ENCODE results near the gene CAPN5. TPM values are rescaled to one million over a fixed set of nuclear protein-coding genes. Genes with fewer than 3 reads are reported as not detected.

CAPN5 gene
- total RNA-seq, 3 donors from 2014 or later = 2.8 to 6.1 (median 3.6) TPM

DNA sequence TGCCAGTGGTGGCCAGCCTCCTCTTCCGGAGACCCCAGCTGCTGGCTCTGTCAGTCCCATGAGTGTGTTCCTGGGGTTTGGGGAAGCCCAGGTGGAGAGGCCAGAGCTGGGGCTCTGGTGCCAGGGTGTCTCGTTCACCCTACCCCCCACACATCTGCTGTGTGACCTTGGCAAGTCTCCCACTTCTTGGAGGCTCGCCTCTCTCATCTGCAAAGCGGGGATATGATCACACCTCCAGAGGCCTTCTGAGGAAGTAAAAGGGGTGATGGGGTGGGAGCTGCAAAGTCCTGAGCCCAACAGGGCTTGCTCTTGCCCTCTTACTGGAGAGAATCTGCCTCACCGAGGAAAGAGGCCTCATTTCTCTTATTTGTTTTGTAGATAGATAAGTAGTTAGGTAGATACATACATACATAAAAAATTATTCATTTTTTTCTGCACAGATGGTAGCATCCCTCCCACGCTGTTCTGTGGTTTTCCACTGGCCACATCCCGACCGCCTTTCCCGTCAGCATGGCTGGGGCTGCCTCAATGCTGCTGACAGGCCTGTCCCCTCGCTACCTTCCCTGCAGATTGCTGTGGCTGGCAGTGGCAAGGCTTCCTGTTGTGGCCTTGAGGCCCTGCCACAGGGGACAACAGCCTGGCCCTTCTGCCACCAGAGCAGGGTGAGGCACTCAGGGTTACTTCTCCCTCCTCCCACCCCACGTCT is 85.2 kb downstream of the CAPN5 start:
- H3K9me3 ChIP-seq = no peaks in the 10 kb centered on the region
- H3K27me3 ChIP-seq = no peaks in the 10 kb centered on the region
- no peak for DNase-seq (ENCODE audit: low spot score in 2 of 2)
- TF ChIP-seq, protein P1, sequence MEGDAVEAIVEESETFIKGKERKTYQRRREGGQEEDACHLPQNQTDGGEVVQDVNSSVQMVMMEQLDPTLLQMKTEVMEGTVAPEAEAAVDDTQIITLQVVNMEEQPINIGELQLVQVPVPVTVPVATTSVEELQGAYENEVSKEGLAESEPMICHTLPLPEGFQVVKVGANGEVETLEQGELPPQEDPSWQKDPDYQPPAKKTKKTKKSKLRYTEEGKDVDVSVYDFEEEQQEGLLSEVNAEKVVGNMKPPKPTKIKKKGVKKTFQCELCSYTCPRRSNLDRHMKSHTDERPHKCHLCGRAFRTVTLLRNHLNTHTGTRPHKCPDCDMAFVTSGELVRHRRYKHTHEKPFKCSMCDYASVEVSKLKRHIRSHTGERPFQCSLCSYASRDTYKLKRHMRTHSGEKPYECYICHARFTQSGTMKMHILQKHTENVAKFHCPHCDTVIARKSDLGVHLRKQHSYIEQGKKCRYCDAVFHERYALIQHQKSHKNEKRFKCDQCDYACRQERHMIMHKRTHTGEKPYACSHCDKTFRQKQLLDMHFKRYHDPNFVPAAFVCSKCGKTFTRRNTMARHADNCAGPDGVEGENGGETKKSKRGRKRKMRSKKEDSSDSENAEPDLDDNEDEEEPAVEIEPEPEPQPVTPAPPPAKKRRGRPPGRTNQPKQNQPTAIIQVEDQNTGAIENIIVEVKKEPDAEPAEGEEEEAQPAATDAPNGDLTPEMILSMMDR (IDR thresholded peaks at IDR 0.05) = no peak
- TF ChIP-seq POLR2AphosphoS5 (IDR thresholded peaks at IDR 0.05) (no peak), POLR2A (IDR thresholded peaks at IDR 0.05) (no peak)
- intact Hi-C loops (cut with DNase I; ENCODE audit: low total_unique reads) = no loop called here
- no peak overlapping the region for H3K4me3 ChIP-seq
- no peak overlapping the region for H3K27ac ChIP-seq
- no peaks in the 10 kb centered on the region for H3K36me3 ChIP-seq
- no peaks in the 10 kb centered on the region for H3K4me1 ChIP-seq

DNA sequence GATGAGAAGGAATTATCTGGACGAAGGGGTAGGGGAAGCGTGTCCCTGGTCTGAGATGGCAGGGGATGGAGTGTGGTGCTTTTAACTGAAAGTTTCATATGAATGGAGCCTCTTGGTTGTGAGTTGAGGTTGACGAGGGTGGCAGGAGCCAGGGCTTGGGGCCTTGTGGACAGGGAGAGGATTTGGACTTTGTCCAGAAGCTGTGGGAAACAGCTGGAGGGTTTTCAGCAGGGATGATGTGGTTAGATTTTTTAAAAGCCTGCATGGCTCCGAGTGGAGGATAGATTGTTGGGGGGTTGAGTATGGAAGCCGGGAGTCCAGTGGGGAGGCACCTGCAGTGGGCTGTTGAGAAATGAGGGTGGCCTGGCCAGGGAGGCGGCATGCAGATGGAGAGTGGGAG is 86.1 kb downstream of the CAPN5 start:
- TF ChIP-seq POLR2AphosphoS5 (IDR thresholded peaks at IDR 0.05) (no peak), POLR2A (IDR thresholded peaks at IDR 0.05) (no peak)
- TF ChIP-seq, protein P1 (IDR thresholded peaks at IDR 0.05) = no peak
- H3K9me3 ChIP-seq = no peaks in the 10 kb centered on the region
- no peaks in the 10 kb centered on the region for H3K27me3 ChIP-seq
- H3K36me3 ChIP-seq = no peaks in the 10 kb centered on the region
- DNase-seq (ENCODE audit: low spot score in 2 of 2) = no peak
- H3K4me3 ChIP-seq = no peak overlapping the region
- no peak overlapping the region for H3K27ac ChIP-seq
- intact Hi-C loops (cut with DNase I; ENCODE audit: low total_unique reads) = no loop called here
- H3K4me1 ChIP-seq = no peaks in the 10 kb centered on the region

DNA sequence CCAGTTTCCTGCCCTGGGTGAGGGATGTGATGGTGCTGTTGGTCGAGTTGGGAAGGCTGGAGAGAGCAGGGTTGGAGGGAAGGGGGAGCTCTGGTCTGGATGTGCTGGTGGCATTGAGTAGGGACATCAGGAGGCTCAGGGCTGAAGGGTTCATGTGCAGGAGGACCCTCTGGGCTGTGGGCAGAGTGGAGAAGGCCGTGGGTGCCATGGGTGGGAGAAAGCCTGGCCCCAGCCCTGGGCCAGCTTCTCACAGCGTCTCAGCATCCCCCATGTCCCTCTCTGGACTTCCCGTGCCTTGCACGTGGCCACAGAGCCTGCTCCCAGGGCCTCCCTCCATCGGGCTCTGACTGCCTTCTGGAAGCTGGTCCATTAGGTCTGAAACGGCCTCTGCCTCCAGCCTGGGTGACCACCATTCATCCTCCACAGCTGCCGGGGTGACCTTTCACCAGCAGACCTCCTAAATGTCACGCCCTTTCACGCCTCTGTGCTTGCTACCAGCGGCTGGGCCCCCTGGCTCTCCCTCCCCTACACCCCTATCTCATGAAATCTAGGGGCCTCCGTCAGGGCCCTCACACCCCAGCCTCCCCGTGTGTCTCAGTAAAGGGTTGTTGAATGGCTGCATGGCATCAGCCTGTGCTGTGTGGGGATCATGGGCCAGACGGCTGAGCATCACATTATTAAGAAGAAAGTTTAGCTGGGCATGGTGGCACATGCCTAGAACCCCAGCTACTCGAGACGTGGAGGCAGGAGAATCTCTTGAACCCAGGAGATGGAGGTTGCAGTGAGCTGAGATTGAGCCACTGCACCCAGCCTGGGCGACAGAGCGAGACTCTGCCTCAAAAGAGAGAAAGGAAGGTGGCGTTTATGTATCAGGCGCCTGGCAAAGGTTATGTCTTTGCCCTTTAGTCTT is 86.8 kb downstream of the CAPN5 start:
- Histone ChIP-seq H3K27ac (no peak overlapping the region), H3K4me1 (no peaks in the 10 kb centered on the region), H3K36me3 (no peaks in the 10 kb centered on the region), H3K4me3 (no peak overlapping the region), H3K27me3 (no peaks in the 10 kb centered on the region), H3K9me3 (no peaks in the 10 kb centered on the region)
- TF ChIP-seq, protein P1 (IDR thresholded peaks at IDR 0.05) = no peak
- TF ChIP-seq POLR2A (IDR thresholded peaks at IDR 0.05) = no peak
- no peak for TF ChIP-seq POLR2AphosphoS5 (IDR thresholded peaks at IDR 0.05)
- DNase-seq (ENCODE audit: low spot score in 2 of 2) = no peak
- intact Hi-C loops (cut with DNase I; ENCODE audit: low total_unique reads) = loop anchor here (1.0 kb wide), 1 partner anchor 47 kb away; no protein-coding TSS in a partner anchor

DNA sequence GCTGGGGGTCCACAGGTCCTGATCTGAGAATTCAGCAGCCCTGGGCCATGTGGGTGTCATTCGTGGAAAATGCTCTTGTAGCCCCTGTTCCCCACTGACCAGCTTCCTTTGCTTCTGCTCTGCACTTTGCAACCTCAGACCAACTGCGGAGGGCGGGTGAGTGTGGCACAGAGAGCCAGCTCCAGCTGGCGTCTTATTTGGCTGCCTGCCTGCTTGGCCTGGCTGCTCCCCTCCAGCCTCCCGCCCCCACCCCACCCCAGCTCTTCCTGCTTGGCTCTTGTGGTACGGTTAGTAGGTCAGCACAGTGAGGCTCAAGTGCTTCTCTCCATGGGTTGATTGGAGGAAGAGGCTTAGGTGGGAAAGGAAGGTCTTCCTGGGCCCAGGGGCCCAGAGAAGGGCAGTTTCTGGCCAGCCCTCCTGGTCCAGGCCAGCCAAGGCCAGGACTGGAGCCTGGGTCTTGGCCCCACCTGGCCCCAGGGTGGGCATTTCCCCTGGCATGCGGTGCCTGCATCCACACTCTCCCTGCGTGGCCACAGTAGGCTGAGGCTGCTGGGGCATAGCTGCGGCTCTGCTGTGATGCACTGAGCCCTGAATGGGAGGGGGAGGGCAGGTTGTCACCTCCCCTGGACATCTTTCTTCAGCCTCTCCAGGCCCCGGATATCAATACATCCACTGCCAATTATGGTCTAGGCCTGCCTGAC is 87.8 kb downstream of the CAPN5 start:
- DNase-seq (ENCODE audit: low spot score in 2 of 2) = no peak
- Histone ChIP-seq H3K27ac (no peak overlapping the region), H3K4me1 (no peaks in the 10 kb centered on the region), H3K4me3 (no peak overlapping the region), H3K27me3 (no peaks in the 10 kb centered on the region), H3K9me3 (no peaks in the 10 kb centered on the region), H3K36me3 (no peaks in the 10 kb centered on the region)
- TF ChIP-seq, protein P1 (IDR thresholded peaks at IDR 0.05) = no peak
- TF ChIP-seq POLR2AphosphoS5 (IDR thresholded peaks at IDR 0.05) = no peak
- no peak for TF ChIP-seq POLR2A (IDR thresholded peaks at IDR 0.05)
- intact Hi-C loops (cut with DNase I; ENCODE audit: low total_unique reads) = loop anchor here (1.0 kb wide), 1 partner anchor 48 kb away; no protein-coding TSS in a partner anchor
